ENCODE measurements around the gene MEGF11. TPM values are rescaled to one million over a fixed set of nuclear protein-coding genes. Genes with fewer than 3 reads are reported as not detected.

MEGF11 gene
- total RNA-seq, 1 donor from 2014 or later: 0.60 TPM

- DNase-seq (ENCODE audit: low spot score, unreplicated experiment): no peak
- Mint-ChIP-seq H3K27me3 (peaks cover 40% of the 10 kb centered on the region), H3K27ac (no peak overlapping the region), H3K36me3 (ENCODE audit: insufficient read depth) (no peaks in the 10 kb centered on the region), H3K4me3 (ENCODE audit: low read depth) (no peak overlapping the region), H3K4me1 (ENCODE audit: low read depth) (no peaks in the 10 kb centered on the region), H3K9me3 (ENCODE audit: low read depth) (no peaks in the 10 kb centered on the region)
- no peak for TF ChIP-seq CTCF (IDR thresholded peaks at IDR 0.05; ENCODE audit: unreplicated experiment)
Measured at GRCh38 chr15:65969865-65970816, 283.4 kb downstream of the MEGF11 start.

- Mint-ChIP-seq H3K4me1 (ENCODE audit: low read depth) (no peaks in the 10 kb centered on the region), H3K27me3 (peaks cover 37% of the 10 kb centered on the region), H3K27ac (no peak overlapping the region), H3K36me3 (ENCODE audit: insufficient read depth) (no peaks in the 10 kb centered on the region), H3K9me3 (ENCODE audit: low read depth) (no peaks in the 10 kb centered on the region), H3K4me3 (ENCODE audit: low read depth) (no peak overlapping the region)
- no peak for TF ChIP-seq CTCF (IDR thresholded peaks at IDR 0.05; ENCODE audit: unreplicated experiment)
- DNase-seq (ENCODE audit: low spot score, unreplicated experiment): no peak
Measured at GRCh38 chr15:65968511-65968910, 285.0 kb downstream of the MEGF11 start.

- H3K27me3 Mint-ChIP-seq: peaks cover 46% of the 10 kb centered on the region
- no peak for DNase-seq (ENCODE audit: low spot score, unreplicated experiment)
- no peaks in the 10 kb centered on the region for H3K36me3 Mint-ChIP-seq (ENCODE audit: insufficient read depth)
Measured at GRCh38 chr15:65964792-65965433, 288.6 kb downstream of the MEGF11 start.

GRCh38 chr15:65963911-65964482, 289.6 kb downstream of the MEGF11 start:
- no peak for TF ChIP-seq CTCF (IDR thresholded peaks at IDR 0.05; ENCODE audit: unreplicated experiment)
- H3K36me3 Mint-ChIP-seq (ENCODE audit: insufficient read depth): no peaks in the 10 kb centered on the region
- DNase-seq (ENCODE audit: low spot score, unreplicated experiment): no peak
- H3K27me3 Mint-ChIP-seq: peaks cover 45% of the 10 kb centered on the region
- H3K27ac Mint-ChIP-seq: no peak overlapping the region
- H3K4me1 Mint-ChIP-seq (ENCODE audit: low read depth): no peaks in the 10 kb centered on the region
- H3K9me3 Mint-ChIP-seq (ENCODE audit: low read depth): no peaks in the 10 kb centered on the region
- no peak overlapping the region for H3K4me3 Mint-ChIP-seq (ENCODE audit: low read depth)

More at GRCh38 chr15:65964792-65965433, 288.6 kb downstream of the MEGF11 start:
- H3K4me3 Mint-ChIP-seq (ENCODE audit: low read depth): no peak overlapping the region
- no peak overlapping the region for H3K27ac Mint-ChIP-seq
- H3K9me3 Mint-ChIP-seq (ENCODE audit: low read depth): no peaks in the 10 kb centered on the region
- no peaks in the 10 kb centered on the region for H3K4me1 Mint-ChIP-seq (ENCODE audit: low read depth)
- no peak for TF ChIP-seq CTCF (IDR thresholded peaks at IDR 0.05; ENCODE audit: unreplicated experiment)

- Mint-ChIP-seq H3K9me3 (ENCODE audit: low read depth) (no peaks in the 10 kb centered on the region), H3K27me3 (peaks cover 45% of the 10 kb centered on the region), H3K4me3 (ENCODE audit: low read depth) (no peak overlapping the region), H3K27ac (no peak overlapping the region), H3K4me1 (ENCODE audit: low read depth) (no peaks in the 10 kb centered on the region), H3K36me3 (ENCODE audit: insufficient read depth) (no peaks in the 10 kb centered on the region)
- TF ChIP-seq CTCF (IDR thresholded peaks at IDR 0.05; ENCODE audit: unreplicated experiment): no peak
- DNase-seq (ENCODE audit: low spot score, unreplicated experiment): no peak
Measured at GRCh38 chr15:65963358-65963757, 290.2 kb downstream of the MEGF11 start.
